PFSK-1 (cell line): ENCODE data around the gene DCLRE1B.

ENCODE experiments used
- FOXP2 ChIP-seq: optimal IDR thresholded peaks from 2 replicates; pipeline ENCODE3; 2011; ENCODE audit warnings: borderline replicate concordance, control low read depth, inconsistent platforms; ENCODE audit not compliant: insufficient read depth; ENCODE audit errors: extremely low read length, extremely low read depth
- POLR2AphosphoS5 ChIP-seq: IDR thresholded peaks from 2 replicates; pipeline ENCODE4 v1.6.1; 2012; ENCODE audit warnings: low read depth, mild to moderate bottlenecking, control low read depth, low read length, moderate library complexity
- SIN3A ChIP-seq: IDR thresholded peaks from 2 replicates; pipeline ENCODE4 v1.6.1; 2012; ENCODE audit warnings: mild to moderate bottlenecking, low read length, moderate library complexity, borderline replicate concordance; ENCODE audit not compliant: insufficient read depth
- TAF1 ChIP-seq: IDR thresholded peaks from 2 replicates; pipeline ENCODE4 v1.6.1; 2012; ENCODE audit warnings: low read length, control low read depth, borderline replicate concordance; ENCODE audit not compliant: insufficient read depth
- TF ChIP-seq, protein P1 (sequence below), 2 experiments: IDR thresholded peaks; 2 replicates each; pipeline versions ENCODE4 v1.6.1 to v1.8.0; 2011 to 2012; ENCODE audit warnings: low read depth in 2 of 2, low read length in 2 of 2, control low read depth in 1 of 2, inconsistent platforms in 1 of 2, mild to moderate bottlenecking in 1 of 2, moderate library complexity in 1 of 2; ENCODE audit not compliant: insufficient read depth in 1 of 2

The DCLRE1B gene

DNA sequence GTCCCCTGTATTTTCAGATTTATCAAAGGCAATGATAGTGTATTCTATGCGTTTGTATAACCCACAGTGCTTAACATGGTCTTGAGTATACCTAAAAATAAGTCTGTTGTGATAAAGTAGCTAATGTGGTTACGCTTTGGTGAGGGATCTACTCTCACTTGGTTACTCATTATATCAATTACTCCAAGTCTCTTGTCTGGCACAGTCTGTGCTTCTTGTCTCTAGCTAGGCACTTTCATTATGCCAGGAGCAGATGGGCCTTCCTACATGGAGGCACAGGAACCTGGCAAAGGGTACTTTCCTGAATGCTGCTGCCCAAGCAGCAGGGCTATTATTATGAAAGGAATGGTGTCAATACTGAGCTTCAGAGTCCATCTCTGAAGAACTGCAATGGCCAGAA lies 29.4 kb upstream of the DCLRE1B start:
- TF ChIP-seq POLR2AphosphoS5: no peak
- TF ChIP-seq FOXP2: no peak
- TF ChIP-seq TAF1: no peak
- no peak for TF ChIP-seq SIN3A
- TF ChIP-seq, protein P1, sequence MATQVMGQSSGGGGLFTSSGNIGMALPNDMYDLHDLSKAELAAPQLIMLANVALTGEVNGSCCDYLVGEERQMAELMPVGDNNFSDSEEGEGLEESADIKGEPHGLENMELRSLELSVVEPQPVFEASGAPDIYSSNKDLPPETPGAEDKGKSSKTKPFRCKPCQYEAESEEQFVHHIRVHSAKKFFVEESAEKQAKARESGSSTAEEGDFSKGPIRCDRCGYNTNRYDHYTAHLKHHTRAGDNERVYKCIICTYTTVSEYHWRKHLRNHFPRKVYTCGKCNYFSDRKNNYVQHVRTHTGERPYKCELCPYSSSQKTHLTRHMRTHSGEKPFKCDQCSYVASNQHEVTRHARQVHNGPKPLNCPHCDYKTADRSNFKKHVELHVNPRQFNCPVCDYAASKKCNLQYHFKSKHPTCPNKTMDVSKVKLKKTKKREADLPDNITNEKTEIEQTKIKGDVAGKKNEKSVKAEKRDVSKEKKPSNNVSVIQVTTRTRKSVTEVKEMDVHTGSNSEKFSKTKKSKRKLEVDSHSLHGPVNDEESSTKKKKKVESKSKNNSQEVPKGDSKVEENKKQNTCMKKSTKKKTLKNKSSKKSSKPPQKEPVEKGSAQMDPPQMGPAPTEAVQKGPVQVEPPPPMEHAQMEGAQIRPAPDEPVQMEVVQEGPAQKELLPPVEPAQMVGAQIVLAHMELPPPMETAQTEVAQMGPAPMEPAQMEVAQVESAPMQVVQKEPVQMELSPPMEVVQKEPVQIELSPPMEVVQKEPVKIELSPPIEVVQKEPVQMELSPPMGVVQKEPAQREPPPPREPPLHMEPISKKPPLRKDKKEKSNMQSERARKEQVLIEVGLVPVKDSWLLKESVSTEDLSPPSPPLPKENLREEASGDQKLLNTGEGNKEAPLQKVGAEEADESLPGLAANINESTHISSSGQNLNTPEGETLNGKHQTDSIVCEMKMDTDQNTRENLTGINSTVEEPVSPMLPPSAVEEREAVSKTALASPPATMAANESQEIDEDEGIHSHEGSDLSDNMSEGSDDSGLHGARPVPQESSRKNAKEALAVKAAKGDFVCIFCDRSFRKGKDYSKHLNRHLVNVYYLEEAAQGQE (IDR thresholded peaks at IDR 0.05; ENCODE audit: insufficient read depth in 1 of 2, low read depth in 2 of 2, low read length in 2 of 2): no peak

DNA sequence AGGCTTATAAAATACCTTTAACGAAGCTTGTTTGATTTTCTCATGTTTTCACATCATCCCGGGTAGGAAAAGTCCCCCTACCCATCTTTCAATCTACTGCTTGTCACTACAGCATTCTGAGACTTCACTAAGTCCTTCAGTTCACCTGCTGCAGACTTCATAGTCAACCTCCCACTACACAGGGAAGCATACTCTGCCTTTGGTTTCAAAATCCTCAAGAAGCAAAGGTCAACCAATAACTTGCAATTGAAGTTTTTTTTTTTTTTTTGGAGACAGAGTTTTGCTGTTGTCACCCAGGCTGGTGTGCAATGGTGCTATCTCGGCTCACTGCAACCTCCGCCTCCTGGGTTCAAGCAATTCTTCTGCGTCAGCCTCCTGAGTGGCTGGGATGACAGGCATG lies 28.9 kb upstream of the DCLRE1B start:
- TF ChIP-seq FOXP2 (no peak), TAF1 (no peak), POLR2AphosphoS5 (no peak), SIN3A (no peak)
- TF ChIP-seq, protein P1 (IDR thresholded peaks at IDR 0.05; ENCODE audit: insufficient read depth in 1 of 2, low read depth in 2 of 2, low read length in 2 of 2): no peak

DNA sequence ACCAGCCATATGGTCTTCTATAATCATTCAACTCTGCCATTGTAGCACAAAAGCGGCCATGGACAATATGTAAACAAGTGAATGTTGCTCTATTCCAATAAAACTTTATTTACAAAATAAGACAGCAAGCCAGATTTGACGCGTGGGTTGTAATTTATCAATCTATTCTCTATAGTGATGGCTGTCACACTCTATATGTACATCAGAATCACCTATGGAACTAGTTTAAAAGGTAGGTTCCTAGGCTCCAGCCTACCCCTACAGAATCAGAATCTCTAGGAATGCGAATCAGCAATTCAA lies 25.4 kb upstream of the DCLRE1B start:
- TF ChIP-seq FOXP2 (no peak), TAF1 (no peak), POLR2AphosphoS5 (no peak), SIN3A (no peak)
- TF ChIP-seq, protein P1 (IDR thresholded peaks at IDR 0.05; ENCODE audit: insufficient read depth in 1 of 2, low read depth in 2 of 2, low read length in 2 of 2): no peak

DNA sequence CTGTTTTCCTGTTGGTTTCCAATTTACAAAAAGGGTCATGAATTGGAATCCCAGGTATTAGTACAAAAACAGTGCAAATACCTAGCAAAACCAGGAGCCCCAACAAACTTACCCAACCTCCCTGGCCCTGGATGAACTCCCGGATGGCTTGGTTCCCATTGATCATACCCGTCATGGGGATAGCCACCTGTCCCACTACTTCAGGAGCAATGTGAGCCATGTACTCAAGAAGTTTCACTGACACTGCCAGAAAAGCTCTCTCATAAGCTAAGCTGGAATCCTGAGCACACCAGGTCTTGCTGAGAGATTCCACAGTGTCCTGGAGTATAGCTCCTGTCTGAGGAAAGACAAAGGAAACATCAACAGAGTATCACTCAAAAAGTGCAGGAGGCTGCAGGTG lies 23.5 kb upstream of the DCLRE1B start:
- TF ChIP-seq FOXP2 (no peak), TAF1 (no peak), SIN3A (no peak), POLR2AphosphoS5 (no peak)
- TF ChIP-seq, protein P1 (IDR thresholded peaks at IDR 0.05; ENCODE audit: insufficient read depth in 1 of 2, low read depth in 2 of 2, low read length in 2 of 2): no peak
